ENCODE measurements around the gene IFITM1.

- no peak for TF ChIP-seq CTCF (IDR thresholded peaks at IDR 0.05; ENCODE audit: poor library complexity)
- no peak for TF ChIP-seq EZH2phosphoT487 (IDR thresholded peaks at IDR 0.05; ENCODE audit: low read depth, severe bottlenecking, unreplicated experiment)
- TF ChIP-seq EZH2 (IDR thresholded peaks at IDR 0.05; ENCODE audit: borderline replicate concordance) = no peak
Observed at GRCh38 chr11:356610-357009, 42.8 kb downstream of the IFITM1 start.
